ENCODE results near the gene PXK.
"Not testable (repeated sequence)": the region's sequence is repeated elsewhere in the genome, so short reads cannot be mapped to it uniquely, and the experiment has no call there.

The PXK gene

GRCh38 chr3:58337190-58337589 is 4.5 kb downstream of the PXK start:
- no peak overlapping the region for H3K4me3 ChIP-seq (ENCODE audit: low read depth, low read length)
- no peak for DNase-seq (ENCODE audit: low read depth)
- no peak for TF ChIP-seq CTCF (IDR thresholded peaks at IDR 0.05; ENCODE audit: control insufficient read depth, extremely low read depth, insufficient read depth)

GRCh38 chr3:58339146-58339545 is 6.5 kb downstream of the PXK start:
- not testable (repeated sequence) for DNase-seq (ENCODE audit: low read depth); H3K4me3 ChIP-seq (ENCODE audit: low read depth, low read length)

- TF ChIP-seq CTCF (IDR thresholded peaks at IDR 0.05; ENCODE audit: control insufficient read depth, extremely low read depth, insufficient read depth): no peak
- no peak for DNase-seq (ENCODE audit: low read depth)
- H3K4me3 ChIP-seq (ENCODE audit: low read depth, low read length): no peak overlapping the region
Measured at GRCh38 chr3:58340594-58341244, 8.0 kb downstream of the PXK start.

- TF ChIP-seq CTCF (IDR thresholded peaks at IDR 0.05; ENCODE audit: control insufficient read depth, extremely low read depth, insufficient read depth): no peak
- H3K4me3 ChIP-seq (ENCODE audit: low read depth, low read length): no peak overlapping the region
- DNase-seq (ENCODE audit: low read depth): no peak
Measured at GRCh38 chr3:58341376-58341775, 8.7 kb downstream of the PXK start.

- DNase-seq (ENCODE audit: low read depth): no peak
- no peak overlapping the region for H3K4me3 ChIP-seq (ENCODE audit: low read depth, low read length)
- TF ChIP-seq CTCF (IDR thresholded peaks at IDR 0.05; ENCODE audit: control insufficient read depth, extremely low read depth, insufficient read depth): no peak
Measured at GRCh38 chr3:58342676-58343075, 10.0 kb downstream of the PXK start.

GRCh38 chr3:58345457-58345856 is 12.8 kb downstream of the PXK start:
- DNase-seq (ENCODE audit: low read depth): no peak
- no peak for TF ChIP-seq CTCF (IDR thresholded peaks at IDR 0.05; ENCODE audit: control insufficient read depth, extremely low read depth, insufficient read depth)
- H3K4me3 ChIP-seq (ENCODE audit: low read depth, low read length): no peak overlapping the region

- H3K4me3 ChIP-seq (ENCODE audit: low read depth, low read length): no peak overlapping the region
- DNase-seq (ENCODE audit: low read depth): no peak
- TF ChIP-seq CTCF (IDR thresholded peaks at IDR 0.05; ENCODE audit: control insufficient read depth, extremely low read depth, insufficient read depth): no peak
Measured at GRCh38 chr3:58346368-58346767, 13.7 kb downstream of the PXK start.

All from LNCaP clone FGC (cell line).